Nucleus accumbens (tissue), 56 donors: Measurements from ENCODE around the gene CDK2.
A peak's percentile ranks its signal among the peaks of the same experiment; 100 is the strongest.

Experiments used
- DNase-seq, 56 donors: peaks; one replicate each; lab custom pipeline; 2025; lab: John Stamatoyannopoulos, UW

CDK2 gene

DNA sequence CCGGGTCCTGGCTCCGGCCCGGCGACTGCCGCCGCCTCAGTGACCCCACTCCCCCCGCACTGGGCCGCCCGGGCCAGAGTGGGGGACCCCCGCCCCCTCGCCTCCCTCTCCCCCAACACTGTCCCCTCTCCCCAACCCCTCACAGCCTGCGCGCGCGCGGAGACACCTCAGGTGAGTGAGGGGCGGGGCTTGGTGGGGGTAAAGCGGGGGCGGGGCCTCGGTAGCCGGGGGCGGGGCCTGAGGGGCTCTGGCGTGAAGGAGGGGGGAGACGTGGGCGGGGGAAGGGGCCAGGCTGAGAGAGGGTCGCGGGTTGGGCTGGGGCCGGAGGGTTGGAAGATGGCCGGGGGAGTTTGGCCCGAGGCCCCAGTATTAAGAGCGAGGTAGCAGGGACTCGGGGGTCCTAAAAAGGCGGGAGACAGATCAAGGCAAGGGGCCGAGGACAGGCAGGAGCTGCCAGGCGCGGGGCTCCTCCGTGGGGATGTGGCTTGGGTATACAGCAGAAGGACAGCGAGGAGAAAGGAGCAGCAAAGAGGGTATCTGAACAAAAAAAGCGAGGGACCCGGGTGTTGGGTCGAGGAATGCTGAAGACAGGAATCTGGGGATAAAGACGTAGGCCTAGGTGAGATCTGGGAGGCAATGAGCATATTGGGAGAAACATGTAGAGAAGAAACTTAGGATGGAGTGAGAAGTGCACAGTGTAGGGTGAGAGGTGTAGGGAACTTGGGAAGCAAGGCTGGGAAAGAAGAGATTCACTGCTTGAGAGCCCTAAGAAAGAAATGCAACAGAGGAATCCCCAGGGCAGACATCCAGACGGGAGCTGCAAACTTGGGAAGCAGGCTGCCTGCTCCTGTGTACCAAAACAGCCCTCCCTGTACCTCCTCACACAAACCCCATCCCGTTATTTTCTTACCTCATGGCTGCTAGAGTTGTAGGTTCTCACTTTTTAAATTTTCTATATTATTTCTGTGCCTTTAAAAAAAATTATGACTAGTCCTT is 41.2 kb downstream of the CDK2 start:
- peak in 46 of 56 donors; percentile 12 to 72 (median 53) for DNase-seq

DNA sequence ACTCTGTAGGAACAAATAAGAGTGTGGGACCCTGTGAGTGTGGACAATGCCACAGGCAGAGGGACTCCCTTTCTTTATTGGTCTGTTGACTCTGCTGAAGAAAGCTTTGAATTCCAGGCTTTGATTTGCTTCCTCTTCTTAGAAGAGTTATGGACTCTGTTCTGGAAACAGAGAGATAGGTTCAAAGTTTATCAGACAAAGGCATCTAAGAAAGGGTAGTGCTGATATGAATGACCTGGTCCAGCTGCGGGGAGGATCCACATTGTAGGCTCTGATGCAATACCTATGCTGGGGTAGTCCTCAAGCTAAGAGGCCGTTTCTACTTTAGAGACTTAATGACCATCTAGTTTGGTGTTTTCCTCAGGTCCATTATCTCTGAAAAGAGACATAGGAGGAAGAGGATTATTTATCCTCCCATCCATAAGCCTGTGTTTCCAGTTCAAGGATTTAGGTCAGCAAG is 43.5 kb downstream of the CDK2 start:
- no peak for DNase-seq

DNA sequence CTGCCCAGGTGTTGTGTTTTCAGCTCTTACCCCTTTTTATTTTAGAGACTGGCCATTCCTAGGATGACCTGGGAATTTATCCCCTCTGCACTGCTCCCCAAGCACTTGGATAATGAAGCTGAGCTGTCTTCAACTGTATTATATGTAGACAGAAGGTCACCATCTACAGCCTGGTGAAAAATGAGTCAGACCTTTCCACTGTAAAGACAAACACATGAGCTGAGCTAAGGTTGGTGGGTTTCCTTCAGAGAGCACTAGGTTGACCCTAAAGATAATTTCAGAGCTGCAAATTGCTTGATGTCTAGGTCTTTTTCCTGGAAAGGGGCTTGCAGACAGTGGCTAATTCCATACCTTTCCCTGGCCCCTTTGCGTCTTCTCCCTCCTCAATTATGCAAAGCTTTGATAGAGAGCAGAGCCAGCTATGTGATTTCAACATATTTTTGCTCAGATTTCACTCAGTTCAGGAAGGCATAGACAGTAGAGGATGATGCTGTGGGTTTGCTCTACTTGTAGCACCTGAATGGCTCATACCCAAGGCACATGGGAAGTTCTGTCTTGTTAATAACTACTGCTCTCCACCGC is 45.0 kb downstream of the CDK2 start:
- no peak for DNase-seq

DNA sequence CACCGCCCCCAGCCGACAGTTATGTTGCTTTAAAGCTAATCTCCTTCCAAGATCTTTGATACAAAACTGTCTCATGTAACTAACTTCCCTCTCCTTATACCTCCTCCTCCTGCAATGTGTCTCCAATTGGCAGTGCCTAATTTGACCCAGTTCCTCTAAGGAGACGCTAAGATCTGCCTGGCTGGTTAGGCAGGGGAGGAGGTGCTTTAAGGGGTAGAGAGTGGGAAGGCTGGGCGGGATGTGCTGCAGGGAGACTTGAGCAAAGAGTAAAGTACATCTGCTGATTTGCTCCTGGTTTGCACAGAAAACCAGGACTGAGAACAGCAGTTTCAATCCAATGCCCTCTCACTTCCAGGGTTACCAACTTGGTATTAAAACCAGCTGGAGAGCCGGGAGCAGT is 46.9 kb downstream of the CDK2 start:
- DNase-seq: peak in 29 of 56 donors; percentile 4 to 70 (median 30)

DNA sequence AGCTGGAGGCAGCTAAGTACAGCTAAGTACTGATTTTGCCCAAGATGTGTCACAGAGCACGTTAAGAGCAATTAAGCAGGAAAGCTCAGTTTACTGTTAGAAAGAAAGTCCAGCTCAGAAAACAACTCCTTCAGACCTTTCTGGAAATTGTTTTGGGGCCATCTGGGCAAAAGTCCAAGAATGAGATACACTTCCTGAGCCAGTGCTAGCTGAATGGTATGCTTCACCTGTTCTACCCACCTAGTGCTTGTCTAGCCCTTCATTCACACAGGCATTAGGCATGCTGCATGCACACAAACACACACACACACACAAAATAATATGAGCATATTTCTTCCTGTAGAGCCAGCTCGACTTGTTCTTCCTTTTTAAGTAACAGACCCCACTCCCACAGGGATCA is 47.6 kb downstream of the CDK2 start:
- DNase-seq: no peak

DNA sequence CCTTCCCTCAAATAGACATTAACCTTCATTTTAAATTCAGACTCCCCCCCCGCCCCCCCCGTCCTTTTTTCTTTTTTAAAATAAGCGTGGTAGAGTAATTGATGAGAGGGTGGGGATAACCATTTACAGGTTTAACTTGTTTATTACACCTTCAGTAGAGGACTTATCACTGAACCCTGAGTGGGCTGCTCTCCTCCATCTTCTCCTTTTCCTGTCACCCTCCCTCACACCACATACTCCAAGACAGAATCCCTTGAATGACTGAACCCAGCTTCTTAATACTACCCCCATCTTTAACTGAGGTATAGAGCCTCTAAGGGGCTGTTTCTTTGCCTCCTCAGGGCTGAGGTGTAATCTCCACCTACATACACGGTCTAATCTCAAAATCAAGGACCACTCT is 50.6 kb downstream of the CDK2 start:
- DNase-seq: peak in 1 of 56 donors; percentile 3

DNA sequence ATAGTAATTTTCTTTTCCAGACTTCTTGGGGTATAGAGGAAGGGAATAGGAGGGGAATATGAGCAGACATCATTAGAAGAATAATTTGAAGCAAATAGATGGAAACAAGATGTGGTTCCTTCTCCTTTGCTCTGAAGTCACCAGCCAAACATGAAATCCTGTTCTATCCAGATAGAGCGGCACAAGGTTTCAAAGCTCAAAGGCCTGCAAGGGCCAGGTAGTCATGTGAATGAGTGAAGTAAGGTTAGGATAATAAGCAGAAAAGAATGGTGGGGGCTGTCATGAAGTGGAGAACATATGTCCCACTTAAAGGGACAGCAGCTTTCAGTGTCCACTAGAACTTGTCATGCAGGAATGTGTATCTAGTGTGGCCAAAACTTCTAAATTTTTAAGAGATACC is 51.7 kb downstream of the CDK2 start:
- no peak for DNase-seq

DNA sequence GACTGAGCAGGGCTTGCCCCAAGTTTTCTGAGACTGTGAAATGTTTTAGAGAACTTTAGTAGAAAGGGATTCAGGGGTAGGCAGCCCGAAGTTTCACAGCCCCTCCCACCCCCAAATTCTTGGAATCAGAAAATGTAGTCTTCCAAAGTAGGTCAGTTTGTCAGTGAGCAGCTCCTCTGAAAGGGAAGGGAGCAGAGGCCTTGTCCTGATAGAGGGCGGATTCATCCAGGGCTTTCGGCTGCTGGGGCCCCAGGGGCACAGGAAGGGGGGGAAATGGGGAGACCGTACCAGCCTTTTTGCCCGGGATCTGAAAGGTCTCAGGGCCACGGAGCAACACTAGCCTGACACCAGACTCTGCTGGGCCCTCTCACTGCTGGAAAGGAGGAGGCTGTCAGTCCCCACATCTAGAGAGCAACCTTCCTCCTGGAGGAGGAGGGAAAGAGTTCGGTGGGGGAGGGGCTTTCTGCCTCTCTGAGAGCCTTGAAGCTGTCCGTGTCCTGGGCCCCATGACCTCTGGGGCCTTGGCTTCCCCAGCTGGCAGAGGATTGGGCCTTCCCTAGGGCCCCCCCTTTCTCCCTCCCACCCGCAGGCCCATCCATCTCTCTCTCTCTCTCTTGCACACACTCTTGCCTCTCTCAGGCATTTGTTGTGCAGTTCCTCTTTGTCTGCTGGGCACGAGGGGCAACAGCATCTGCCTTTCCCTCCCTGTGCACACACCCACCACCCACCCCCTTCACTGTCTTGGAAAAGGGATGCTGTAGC is 54.0 kb downstream of the CDK2 start, which contains the start of gene IKZF4:
TSS of gene IKZF4 (plus strand) at position 621 of the 762 bp plus-strand sequence. CDS start 451 bp downstream, outside the sequence.
- DNase-seq: peak in 32 of 56 donors; percentile 4 to 61 (median 21)

DNA sequence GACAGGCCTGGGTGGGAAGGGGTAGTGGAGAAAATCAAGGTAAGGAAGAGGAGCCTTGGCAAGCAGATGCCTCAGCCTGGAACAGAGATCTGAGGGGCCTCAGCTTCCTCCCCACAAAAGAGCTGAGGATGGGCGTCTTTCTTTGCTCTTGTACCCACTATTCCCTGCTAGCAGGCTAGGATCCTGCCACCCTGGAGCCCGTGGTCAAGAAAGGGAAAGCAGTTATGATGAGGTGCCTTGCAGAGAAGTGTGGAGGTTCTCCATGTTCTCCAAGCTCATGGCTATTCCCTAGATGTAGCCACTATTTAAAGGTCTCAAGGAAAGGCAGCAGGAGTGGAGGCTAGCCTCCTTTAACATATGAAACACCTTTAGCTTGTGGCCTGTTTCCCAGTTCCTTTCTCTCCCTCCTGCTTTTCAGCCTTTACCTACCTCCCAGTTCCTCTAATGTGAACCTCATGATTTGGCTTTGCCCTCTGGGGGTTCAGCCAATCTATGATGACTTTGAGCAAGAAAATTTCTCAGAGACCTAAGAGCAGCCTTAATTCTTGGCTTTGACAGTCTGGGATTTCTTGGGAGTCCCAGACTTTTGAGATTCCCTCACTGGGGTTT is 55.4 kb downstream of the CDK2 start:
- DNase-seq: peak in 1 of 56 donors; percentile 29
